ENCODE data around the gene FOXP1.

The FOXP1 gene

GRCh38 chr3:71351403-71352149, 232.0 kb downstream of the FOXP1 start:
- TF ChIP-seq CTCF (IDR thresholded peaks at IDR 0.05; ENCODE audit: low read depth, low read length) = no peak
- in situ Hi-C loops (cut with HindIII; ENCODE audit: low sequenced_read_pairs) = no loop called here
- no peak for DNase-seq (ENCODE audit: low read depth, low spot score)
- H3K4me3 ChIP-seq (ENCODE audit: low read depth, low read length) = no peak overlapping the region

DNA sequence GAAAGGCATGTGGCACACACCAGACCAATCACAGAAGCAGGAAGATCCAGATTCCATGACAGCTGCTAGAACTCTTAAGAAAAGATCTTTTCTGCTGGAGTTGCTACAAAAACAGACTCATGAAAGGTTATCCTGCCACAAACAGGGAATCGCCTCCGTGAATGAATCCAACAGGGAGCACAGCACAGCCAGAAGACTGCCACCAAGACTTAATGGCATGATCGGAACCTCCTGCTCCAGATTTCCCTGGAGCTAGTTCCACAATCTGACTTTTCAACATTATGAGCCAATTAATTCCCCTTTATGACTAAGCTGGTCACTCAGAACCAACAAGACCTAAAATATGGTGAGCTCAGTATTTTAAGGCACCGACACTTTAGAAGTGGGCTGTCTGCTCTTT, 232.5 kb downstream of the FOXP1 start:
- TF ChIP-seq CTCF (IDR thresholded peaks at IDR 0.05; ENCODE audit: low read depth, low read length) = no peak
- no peak overlapping the region for H3K4me3 ChIP-seq (ENCODE audit: low read depth, low read length)
- no peak for DNase-seq (ENCODE audit: low read depth, low spot score)
- in situ Hi-C loops (cut with HindIII; ENCODE audit: low sequenced_read_pairs) = no loop called here

- in situ Hi-C loops (cut with HindIII; ENCODE audit: low sequenced_read_pairs) = no loop called here
- DNase-seq (ENCODE audit: low read depth, low spot score) = no peak
- no peak overlapping the region for H3K4me3 ChIP-seq (ENCODE audit: low read depth, low read length)
- no peak for TF ChIP-seq CTCF (IDR thresholded peaks at IDR 0.05; ENCODE audit: low read depth, low read length)
Measured at GRCh38 chr3:71348831-71349230, 234.7 kb downstream of the FOXP1 start.

GRCh38 chr3:71348001-71348632, 235.4 kb downstream of the FOXP1 start:
- H3K4me3 ChIP-seq (ENCODE audit: low read depth, low read length) = no peak overlapping the region
- DNase-seq (ENCODE audit: low read depth, low spot score) = no peak
- in situ Hi-C loops (cut with HindIII; ENCODE audit: low sequenced_read_pairs) = no loop called here
- no peak for TF ChIP-seq CTCF (IDR thresholded peaks at IDR 0.05; ENCODE audit: low read depth, low read length)

DNA sequence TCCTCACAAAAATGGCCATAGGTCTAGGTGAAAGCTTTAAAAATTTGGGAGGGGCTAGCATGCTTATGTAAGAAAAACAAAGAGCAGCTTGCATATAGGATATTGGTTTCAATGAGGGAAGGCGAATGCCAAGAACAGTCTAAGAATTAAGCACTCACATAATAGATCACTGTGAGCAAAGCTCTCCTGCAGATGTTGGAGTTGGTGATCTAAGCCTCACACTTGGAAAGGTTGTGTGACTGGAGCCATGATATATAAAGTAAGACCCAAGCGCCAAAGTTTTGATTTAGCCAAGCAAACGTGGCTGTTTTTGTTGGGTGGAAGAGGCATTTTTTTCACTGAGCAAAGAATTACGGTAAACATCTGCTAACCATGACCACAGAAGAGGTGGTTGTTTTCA, 237.5 kb downstream of the FOXP1 start:
- no peak for TF ChIP-seq CTCF (IDR thresholded peaks at IDR 0.05; ENCODE audit: low read depth, low read length)
- in situ Hi-C loops (cut with HindIII; ENCODE audit: low sequenced_read_pairs) = no loop called here
- H3K4me3 ChIP-seq (ENCODE audit: low read depth, low read length) = no peak overlapping the region
- DNase-seq (ENCODE audit: low read depth, low spot score) = no peak

- in situ Hi-C loops (cut with HindIII; ENCODE audit: low sequenced_read_pairs) = no loop called here
- DNase-seq (ENCODE audit: low read depth, low spot score) = peak; percentile 60
Measured at GRCh38 chr3:71345429-71346040, 238.0 kb downstream of the FOXP1 start.

More at GRCh38 chr3:71345429-71346040, 238.0 kb downstream of the FOXP1 start:
- no peak for TF ChIP-seq CTCF (IDR thresholded peaks at IDR 0.05; ENCODE audit: low read depth, low read length)
- no peak overlapping the region for H3K4me3 ChIP-seq (ENCODE audit: low read depth, low read length)

Measured in astrocyte of the spinal cord (primary cell).